H1 (cell line): ENCODE measurements around the gene UPK2.
A peak's percentile ranks its signal among the peaks of the same experiment; 100 is the strongest.

Experiments used
- POLR2AphosphoS5 ChIP-seq: IDR thresholded peaks from 2 replicates; pipeline ENCODE4 v1.6.1; 2011; ENCODE audit warnings: low read depth, low read length
- SP4 ChIP-seq: IDR thresholded peaks from 2 replicates; pipeline ENCODE4 v1.6.1; 2012; ENCODE audit warnings: low read length, inconsistent platforms
- TF ChIP-seq, protein P1 (sequence below), 3 experiments: IDR thresholded peaks; 1 replicate in 2 of 3; 2 replicates in 1 of 3; pipeline versions ENCODE4 v1.5.1 to v1.6.1; 2011; ENCODE audit warnings: low read length in 3 of 3, mild to moderate bottlenecking in 3 of 3, inconsistent platforms in 2 of 3, low read depth in 1 of 3, moderate library complexity in 1 of 3; ENCODE audit not compliant: insufficient read depth in 1 of 3; ENCODE audit errors: control extremely low read depth in 1 of 3

DNA sequence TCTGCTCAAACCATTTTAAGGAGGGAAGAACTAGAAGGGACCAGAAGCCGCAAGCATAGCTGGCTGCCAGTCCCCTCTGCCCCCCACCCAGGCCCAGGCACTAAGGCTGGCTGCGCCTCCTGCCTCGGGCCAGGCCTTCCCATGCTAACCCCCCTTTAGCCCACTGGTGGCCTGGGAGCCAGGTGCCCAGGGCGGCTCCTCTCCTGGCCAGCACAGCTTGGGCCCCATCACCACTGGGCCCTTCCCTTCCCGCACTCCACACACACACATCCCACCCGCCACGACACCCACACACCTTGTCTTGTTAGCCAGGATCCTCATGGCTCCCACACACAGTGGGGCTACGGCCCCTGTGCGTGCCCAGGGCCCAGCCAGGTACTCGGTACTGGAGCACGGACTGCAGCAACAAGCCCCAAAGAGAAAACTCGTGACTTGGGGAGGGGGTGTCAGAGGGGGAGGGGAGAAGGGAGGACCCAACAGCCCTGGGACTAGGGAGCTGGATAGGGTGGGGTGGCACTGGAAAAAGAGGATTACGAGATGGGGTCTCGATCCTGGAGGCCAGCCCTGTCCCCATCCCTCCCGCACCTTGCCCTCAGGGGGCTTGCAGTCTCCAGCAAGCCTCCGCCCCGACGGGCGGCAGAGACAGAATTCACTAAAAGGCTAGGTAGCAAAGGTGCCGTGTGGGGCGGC is 46.3 kb upstream of the UPK2 start:
- TF ChIP-seq, protein P1, sequence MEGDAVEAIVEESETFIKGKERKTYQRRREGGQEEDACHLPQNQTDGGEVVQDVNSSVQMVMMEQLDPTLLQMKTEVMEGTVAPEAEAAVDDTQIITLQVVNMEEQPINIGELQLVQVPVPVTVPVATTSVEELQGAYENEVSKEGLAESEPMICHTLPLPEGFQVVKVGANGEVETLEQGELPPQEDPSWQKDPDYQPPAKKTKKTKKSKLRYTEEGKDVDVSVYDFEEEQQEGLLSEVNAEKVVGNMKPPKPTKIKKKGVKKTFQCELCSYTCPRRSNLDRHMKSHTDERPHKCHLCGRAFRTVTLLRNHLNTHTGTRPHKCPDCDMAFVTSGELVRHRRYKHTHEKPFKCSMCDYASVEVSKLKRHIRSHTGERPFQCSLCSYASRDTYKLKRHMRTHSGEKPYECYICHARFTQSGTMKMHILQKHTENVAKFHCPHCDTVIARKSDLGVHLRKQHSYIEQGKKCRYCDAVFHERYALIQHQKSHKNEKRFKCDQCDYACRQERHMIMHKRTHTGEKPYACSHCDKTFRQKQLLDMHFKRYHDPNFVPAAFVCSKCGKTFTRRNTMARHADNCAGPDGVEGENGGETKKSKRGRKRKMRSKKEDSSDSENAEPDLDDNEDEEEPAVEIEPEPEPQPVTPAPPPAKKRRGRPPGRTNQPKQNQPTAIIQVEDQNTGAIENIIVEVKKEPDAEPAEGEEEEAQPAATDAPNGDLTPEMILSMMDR (IDR thresholded peaks at IDR 0.05; ENCODE audit: control extremely low read depth in 1 of 3, insufficient read depth in 1 of 3, low read depth in 1 of 3, low read length in 3 of 3): no peak
- TF ChIP-seq POLR2AphosphoS5: 0 out of 2 replicates have a peak, but pooled peaks have one; percentile 2
- TF ChIP-seq SP4: no peak
